ENCODE data around the gene ABHD17A. TPM values are rescaled to one million over a fixed set of nuclear protein-coding genes. Genes with fewer than 3 reads are reported as not detected.

The ABHD17A gene
- total and polyA plus RNA-seq, 8 donors = 41.3 to 72.7 (median 56.8) TPM

DNA sequence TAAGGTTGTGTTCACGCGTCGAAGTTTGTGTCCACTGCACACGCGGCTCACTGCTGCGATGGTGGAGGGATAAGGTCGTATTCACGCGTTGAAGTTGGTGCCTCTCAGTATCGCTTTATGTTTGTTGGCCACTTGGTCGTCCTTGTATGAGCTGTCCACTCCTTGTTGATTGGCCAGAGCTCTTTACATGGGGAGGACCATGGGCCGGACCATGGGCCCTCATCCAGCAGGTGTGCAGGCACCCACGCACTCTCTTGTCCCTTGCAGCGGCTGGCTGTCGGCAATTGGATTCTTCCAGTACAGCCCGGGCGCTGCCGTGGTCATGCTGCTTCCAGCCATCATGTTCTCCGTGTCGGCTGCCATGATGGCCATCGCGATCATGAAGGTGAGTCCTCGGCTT, 37.5 kb upstream of the ABHD17A start:
- DNase-seq (no peak), ATAC-seq (no peak)
- Histone ChIP-seq H3K27ac (no peak overlapping the region), H3K27me3 (no peaks in the 10 kb centered on the region), H3K4me3 (no peak overlapping the region), H3K36me3 (peaks cover 0 to 81% of the 10 kb centered on the region in 2 donors), H3K4me1 (no peaks in the 10 kb centered on the region), H3K9me3 (no peaks in the 10 kb centered on the region)
- intact Hi-C loops (cut with DNase I) = no loop called here
- TF ChIP-seq, protein P1, sequence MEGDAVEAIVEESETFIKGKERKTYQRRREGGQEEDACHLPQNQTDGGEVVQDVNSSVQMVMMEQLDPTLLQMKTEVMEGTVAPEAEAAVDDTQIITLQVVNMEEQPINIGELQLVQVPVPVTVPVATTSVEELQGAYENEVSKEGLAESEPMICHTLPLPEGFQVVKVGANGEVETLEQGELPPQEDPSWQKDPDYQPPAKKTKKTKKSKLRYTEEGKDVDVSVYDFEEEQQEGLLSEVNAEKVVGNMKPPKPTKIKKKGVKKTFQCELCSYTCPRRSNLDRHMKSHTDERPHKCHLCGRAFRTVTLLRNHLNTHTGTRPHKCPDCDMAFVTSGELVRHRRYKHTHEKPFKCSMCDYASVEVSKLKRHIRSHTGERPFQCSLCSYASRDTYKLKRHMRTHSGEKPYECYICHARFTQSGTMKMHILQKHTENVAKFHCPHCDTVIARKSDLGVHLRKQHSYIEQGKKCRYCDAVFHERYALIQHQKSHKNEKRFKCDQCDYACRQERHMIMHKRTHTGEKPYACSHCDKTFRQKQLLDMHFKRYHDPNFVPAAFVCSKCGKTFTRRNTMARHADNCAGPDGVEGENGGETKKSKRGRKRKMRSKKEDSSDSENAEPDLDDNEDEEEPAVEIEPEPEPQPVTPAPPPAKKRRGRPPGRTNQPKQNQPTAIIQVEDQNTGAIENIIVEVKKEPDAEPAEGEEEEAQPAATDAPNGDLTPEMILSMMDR (IDR thresholded peaks at IDR 0.05) = no peak

DNA sequence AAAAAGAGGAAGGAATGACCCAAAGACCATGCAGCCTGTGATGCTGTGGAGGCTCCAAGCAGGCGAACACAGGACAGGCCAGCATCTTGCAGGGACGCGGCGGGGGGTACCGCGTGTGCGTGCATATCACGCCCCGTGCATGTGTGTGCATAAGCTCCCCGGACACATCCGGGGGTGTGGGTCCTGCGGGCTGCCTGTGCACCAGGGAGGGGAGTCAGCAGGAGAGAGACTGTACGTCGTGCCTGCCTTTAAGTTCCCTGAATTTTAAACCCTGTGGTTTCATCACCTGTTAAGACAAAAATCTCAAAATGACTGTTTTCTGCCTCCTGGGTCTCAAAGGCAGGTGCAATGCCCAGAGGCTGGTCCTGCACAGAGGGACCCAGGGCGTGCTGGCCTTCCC, 36.5 kb upstream of the ABHD17A start:
- intact Hi-C loops (cut with DNase I) = no loop called here
- H3K27ac ChIP-seq = no peak overlapping the region
- H3K4me1 ChIP-seq = no peaks in the 10 kb centered on the region
- no peaks in the 10 kb centered on the region for H3K27me3 ChIP-seq
- ATAC-seq (no peak), DNase-seq (no peak)
- TF ChIP-seq, protein P1 (IDR thresholded peaks at IDR 0.05) = no peak
- H3K4me3 ChIP-seq = no peak overlapping the region
- no peaks in the 10 kb centered on the region for H3K9me3 ChIP-seq
- peaks cover 0 to 85% of the 10 kb centered on the region in 2 donors for H3K36me3 ChIP-seq

DNA sequence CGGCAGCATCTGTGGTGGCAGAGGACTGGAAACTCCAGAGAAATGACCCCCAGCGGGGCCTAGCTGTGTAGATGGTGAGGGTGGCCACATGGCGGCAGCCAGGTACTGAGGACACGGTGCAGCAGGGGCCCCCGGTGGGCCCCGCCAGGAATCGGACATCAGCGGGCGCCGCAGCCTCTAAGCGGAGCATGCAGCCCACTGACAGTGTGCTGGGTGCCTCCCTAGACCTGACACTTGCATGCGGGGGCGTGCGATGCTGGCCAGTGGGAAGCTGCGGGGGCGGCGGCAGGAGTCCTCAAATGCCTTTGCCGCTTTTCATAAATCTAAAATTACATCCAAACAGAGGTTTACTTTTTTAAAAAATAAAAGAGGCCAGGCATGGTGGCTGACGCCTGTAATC, 36.0 kb upstream of the ABHD17A start:
- Histone ChIP-seq H3K9me3 (no peaks in the 10 kb centered on the region), H3K4me1 (no peaks in the 10 kb centered on the region), H3K4me3 (no peak overlapping the region), H3K27ac (no peak overlapping the region), H3K27me3 (no peaks in the 10 kb centered on the region), H3K36me3 (peaks cover 0 to 90% of the 10 kb centered on the region in 2 donors)
- DNase-seq (no peak), ATAC-seq (no peak)
- TF ChIP-seq, protein P1 (IDR thresholded peaks at IDR 0.05) = no peak
- intact Hi-C loops (cut with DNase I) = no loop called here

DNA sequence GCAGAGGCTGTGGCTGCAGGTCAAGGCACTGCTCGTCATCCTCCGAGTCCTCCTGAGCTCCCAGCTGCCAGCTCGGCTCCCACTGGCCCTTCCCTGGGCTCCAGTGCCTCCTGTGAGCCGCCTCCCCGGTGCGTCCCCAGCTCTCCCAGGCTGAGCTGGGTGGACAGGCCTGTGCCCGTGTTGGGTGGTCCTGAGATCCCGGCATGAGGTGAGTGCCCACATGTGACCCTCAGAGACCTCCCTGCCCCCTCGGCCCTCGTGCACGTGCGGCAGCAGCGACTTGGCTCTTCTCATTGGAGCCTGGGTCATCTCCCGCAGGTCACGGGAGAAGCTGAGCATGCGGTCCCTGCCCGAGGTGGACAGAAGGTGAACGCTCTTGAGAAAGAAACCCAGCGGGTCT, 35.3 kb upstream of the ABHD17A start:
- TF ChIP-seq, protein P1 (IDR thresholded peaks at IDR 0.05) = no peak
- Histone ChIP-seq H3K27ac (no peak overlapping the region), H3K4me3 (no peak overlapping the region), H3K36me3 (peaks cover 0 to 88% of the 10 kb centered on the region in 2 donors), H3K9me3 (no peaks in the 10 kb centered on the region), H3K4me1 (no peaks in the 10 kb centered on the region), H3K27me3 (no peaks in the 10 kb centered on the region)
- intact Hi-C loops (cut with DNase I) = no loop called here
- DNase-seq = no peak
- ATAC-seq = no peak

DNA sequence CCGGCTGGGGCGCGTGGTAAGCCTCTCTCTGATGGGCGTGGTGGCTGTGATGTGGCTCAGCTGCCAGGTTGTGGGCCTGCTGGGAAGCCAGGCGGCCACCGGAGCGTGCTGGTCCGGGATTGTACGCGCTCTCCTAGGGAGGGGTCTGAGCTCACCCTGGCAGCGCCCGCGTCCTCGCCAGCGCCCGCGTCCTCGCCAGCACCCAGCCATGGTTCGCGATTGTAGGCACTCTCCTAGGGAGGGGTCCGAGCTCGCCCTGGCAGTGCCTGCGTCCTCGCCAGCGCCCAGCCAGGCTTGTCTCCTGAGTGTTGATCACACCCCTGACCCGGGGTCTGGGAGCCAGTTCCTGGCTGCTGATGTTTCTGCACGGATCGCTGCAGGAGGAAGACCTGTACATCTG, 33.7 kb upstream of the ABHD17A start:
- Histone ChIP-seq H3K36me3 (peaks cover 0 to 86% of the 10 kb centered on the region in 2 donors), H3K4me3 (no peak overlapping the region), H3K9me3 (no peaks in the 10 kb centered on the region), H3K27me3 (no peaks in the 10 kb centered on the region), H3K27ac (no peak overlapping the region), H3K4me1 (no peaks in the 10 kb centered on the region)
- intact Hi-C loops (cut with DNase I) = no loop called here
- TF ChIP-seq, protein P1 (IDR thresholded peaks at IDR 0.05) = no peak
- ATAC-seq = no peak
- peak in 1 of 4 donors; percentile 77 for DNase-seq
